ENCODE results near the gene SEMA3C.

SEMA3C gene

GRCh38 chr7:80847895-80848294 is 71.0 kb downstream of the SEMA3C start:
- no peak for DNase-seq

DNA sequence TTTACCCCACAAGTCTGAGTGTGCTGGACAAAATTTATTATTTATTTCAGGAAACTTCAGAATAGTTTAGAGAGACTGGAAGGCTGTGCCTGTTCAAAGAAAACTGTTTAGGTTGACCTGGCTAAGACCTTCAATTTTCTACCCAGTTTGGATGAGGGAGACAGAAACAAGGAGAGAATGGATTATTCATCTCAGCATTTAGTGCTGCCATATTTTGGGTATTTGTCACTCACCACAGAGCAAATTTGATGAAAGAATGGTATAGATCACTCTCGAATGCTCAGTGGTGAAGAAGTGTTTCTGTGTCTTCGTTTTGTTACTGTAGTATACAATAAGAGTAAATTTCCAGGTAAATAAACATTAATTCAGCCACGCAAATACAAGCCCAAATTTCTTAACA is 71.8 kb downstream of the SEMA3C start:
- no peak for DNase-seq

DNA sequence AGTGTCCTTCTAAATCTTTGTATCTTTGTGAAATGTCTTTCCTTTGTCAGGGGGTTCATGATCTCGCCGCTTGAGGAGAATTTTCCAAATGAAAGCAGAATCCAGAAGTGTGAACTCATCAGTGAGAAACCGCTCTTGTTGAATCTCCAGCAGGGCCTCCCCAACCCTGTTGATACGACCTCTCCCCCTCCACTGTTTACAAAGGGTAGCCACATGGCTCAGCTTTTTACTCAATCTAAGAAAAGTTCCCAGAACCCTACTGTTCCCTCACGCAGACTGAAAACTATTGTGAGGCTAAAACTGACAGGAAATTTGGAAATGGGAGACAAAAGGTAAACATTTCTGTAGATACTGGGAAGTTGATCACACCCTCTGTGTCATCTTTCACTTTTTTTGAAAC is 73.9 kb downstream of the SEMA3C start:
- no peak for DNase-seq

GRCh38 chr7:80843018-80843677 is 75.7 kb downstream of the SEMA3C start:
- DNase-seq, result no peak

GRCh38 chr7:80842022-80842790 is 76.6 kb downstream of the SEMA3C start:
- DNase-seq, result no peak

GRCh38 chr7:80841423-80841955 is 77.4 kb downstream of the SEMA3C start:
- DNase-seq, result no peak

- DNase-seq, result no peak
Observed at GRCh38 chr7:80840681-80841080, 78.2 kb downstream of the SEMA3C start.

GRCh38 chr7:80839855-80840254 is 79.0 kb downstream of the SEMA3C start:
- no peak for DNase-seq

GRCh38 chr7:80838643-80839042 is 80.2 kb downstream of the SEMA3C start:
- no peak for DNase-seq

DNA sequence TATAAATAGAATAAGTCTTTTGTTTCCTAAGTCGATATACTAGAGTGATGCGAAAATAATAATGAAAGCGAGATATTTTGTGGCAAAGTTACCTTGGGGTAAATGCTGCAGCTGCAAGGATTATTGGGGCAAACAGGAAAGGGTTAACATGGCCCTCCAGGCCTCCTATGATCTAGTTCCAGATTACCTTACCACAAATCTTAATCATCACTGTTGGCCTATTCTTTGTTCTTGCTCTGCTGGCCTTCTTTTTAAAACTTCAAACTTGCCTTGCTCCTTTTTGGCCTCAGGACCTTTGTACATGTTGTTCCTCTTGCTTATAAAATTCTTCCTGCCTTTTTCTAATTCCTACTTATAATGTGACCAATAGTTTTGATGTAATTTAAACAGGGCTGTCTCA is 81.5 kb downstream of the SEMA3C start:
- DNase-seq, result no peak

DNA sequence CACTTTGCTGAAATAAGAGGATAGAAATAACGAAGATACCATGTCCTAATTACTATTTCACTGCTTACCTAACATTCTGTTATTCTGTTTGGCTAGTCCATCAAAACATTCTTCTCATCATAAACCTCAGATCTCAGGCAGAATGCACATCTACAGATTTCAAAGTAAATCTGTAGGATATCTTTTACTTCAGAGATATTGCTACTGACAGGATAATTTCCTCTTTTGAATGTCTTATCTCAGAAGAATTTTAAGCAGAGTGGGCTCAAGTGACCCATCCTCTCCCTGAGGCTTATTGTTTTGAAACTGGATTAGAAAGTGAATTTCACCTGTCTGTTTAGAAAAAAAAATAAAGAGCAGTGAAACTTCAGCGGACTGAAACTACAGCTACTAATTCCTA is 83.6 kb downstream of the SEMA3C start:
- no peak for DNase-seq

GRCh38 chr7:80833289-80834268 is 85.3 kb downstream of the SEMA3C start:
- no peak for DNase-seq

- DNase-seq, result no peak
Observed at GRCh38 chr7:80832006-80832405, 86.8 kb downstream of the SEMA3C start.

DNA sequence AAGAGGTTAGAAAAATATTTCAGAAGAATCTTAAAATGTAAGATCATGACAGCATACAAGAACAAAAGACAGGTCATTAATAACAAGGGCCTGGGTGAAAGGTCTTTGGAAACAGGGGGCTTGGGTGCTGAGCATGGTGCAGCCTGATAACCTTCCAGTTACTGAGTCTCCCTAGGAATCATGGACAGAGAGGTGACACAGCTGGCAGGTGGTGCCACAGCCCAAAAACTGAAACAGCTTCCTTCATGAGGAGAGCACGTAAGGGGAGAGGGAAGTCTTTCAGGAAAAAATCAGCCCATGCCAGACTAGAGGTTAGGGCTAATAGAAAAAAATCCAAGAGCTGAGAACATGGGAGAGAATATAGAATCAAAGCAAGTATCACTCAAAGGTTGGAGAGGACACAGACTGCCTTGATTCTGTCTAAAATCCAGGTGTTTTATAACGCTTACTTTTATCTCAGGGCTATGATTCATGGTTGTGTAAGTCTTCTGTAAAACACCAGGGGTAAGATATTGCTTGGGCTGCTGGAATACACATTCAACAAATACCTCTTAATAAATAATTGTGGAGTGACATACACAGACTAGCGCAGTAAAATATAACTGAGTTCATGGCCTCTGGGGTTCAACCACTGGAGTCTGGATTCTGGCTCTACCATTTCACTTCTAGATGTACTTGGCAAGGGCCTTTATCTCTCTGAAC is 88.1 kb downstream of the SEMA3C start:
- DNase-seq, result no peak

DNA sequence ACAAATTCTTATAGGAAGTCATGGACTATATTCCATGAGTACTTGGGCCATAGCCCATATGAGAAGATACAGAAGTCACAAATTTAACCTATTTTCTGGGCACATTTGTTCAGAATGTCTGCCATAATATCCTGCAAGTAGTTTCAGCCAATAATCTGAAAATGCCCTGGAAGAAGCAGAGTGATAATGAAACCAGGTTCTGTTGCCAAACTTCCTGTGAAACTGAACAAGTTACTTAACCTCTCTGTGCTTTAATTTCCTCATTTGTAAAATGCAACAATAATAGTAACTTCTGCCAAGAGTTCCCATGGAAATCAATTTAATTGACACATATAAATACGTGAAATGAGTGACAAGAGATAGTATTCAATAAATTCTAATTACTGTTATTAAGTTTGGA is 88.8 kb downstream of the SEMA3C start:
- no peak for DNase-seq

GRCh38 chr7:80829527-80829926 is 89.3 kb downstream of the SEMA3C start:
- no peak for DNase-seq

DNA sequence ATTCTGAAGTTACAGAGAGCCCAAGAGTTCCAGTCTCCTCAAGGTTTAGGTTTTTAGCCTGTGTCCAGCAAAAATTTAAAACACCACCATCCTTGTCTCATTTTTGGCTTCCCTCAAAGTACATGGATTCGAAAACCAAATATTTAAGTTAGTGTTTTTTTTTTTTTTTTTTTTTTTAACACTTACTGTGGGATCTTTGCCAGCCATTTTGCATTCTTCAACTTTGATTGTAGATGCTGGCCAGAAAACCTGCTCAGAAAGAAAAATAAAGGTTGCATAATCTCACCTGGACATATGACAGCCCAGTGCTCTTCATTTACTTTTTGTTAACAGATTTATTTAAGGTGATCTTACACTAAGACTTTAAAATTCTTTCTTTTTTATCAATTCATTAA is 91.6 kb downstream of the SEMA3C start:
- DNase-seq, result no peak

- DNase-seq, result no peak
Observed at GRCh38 chr7:80826520-80827238, 92.2 kb downstream of the SEMA3C start.

- no peak for DNase-seq
Observed at GRCh38 chr7:80825499-80825898, 93.4 kb downstream of the SEMA3C start.

- DNase-seq, result no peak
Observed at GRCh38 chr7:80824253-80824652, 94.6 kb downstream of the SEMA3C start.

DNA sequence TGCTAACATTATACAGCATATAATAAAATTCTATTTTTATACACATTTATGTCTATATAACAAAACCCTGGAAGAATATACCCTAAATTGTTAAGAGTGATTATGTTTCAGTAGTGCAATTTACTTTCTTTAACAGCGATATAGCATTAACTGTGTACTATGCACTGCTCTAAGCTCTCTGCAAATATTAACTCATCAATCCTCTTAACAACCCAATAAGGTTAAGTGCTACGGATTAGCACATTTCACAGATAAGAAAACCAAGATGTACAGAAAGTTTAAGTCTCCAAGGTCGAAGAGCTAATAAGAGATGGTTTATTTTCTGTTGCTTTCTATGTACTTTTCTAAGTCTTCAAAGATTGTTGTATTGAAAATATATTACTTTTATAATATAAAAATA is 95.8 kb downstream of the SEMA3C start:
- no peak for DNase-seq
